SH-SY5Y (cell line): ENCODE measurements around the gene FCHSD2.

Experiments
- GATA2 ChIP-seq: IDR thresholded peaks from 2 replicates; pipeline ENCODE4 v1.6.1; 2011; ENCODE audit warnings: mild to moderate bottlenecking, low read depth, low read length
- GATA3 ChIP-seq: IDR thresholded peaks from 2 replicates; pipeline ENCODE4 v1.6.1; 2011; ENCODE audit warnings: low read depth, mild to moderate bottlenecking, low read length, moderate library complexity

Gene FCHSD2

GRCh38 chr11:73040046-73040445 lies 102.1 kb downstream of the FCHSD2 start:
- TF ChIP-seq GATA3 (no peak), GATA2 (no peak)

DNA sequence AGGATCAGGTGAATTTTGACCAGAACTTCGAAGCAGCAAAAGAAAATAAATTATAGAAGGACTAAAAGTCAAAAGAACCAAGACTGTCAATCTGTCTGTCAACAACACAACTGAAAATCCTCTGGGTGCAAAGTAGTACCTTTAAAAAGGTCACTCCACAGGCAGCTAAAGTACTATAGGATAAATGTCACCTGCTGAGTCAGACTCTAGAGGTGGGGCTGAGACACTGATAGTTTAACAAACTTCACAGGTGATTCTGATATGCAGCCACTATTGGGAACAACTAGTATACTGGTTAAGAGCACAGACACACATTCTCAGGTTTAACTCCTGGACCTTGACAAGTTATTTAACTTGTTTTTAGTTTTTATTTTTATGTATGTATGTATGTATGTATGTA lies 107.3 kb downstream of the FCHSD2 start:
- TF ChIP-seq GATA2 (no peak), GATA3 (no peak)

- TF ChIP-seq GATA2 (no peak), GATA3 (no peak)
Observed at GRCh38 chr11:73034331-73034730, 107.8 kb downstream of the FCHSD2 start.

DNA sequence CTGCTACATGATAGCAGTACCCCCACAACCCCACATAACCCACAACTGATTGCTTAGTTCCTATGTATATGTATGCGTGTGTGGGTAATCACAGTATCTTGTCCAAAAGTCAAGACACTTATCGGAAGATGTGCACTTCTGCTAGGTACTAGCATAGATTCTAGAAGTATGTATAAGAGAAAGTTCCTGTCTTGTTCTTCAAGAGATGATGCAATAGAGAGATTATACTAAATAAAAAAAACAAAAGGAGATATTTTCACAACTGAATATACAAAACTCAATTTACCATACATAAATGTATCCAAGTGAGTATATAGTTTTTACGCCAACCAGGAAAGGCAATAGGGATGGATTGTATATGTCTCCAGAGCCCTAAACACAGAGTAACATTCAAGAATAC lies 112.0 kb downstream of the FCHSD2 start:
- TF ChIP-seq GATA3 = no peak
- TF ChIP-seq GATA2 = no peak

- TF ChIP-seq GATA3 = peak; percentile 86
- peak; percentile 96 for TF ChIP-seq GATA2
Observed at GRCh38 chr11:73029403-73029802, 112.7 kb downstream of the FCHSD2 start.

GRCh38 chr11:73028611-73029010 lies 113.5 kb downstream of the FCHSD2 start:
- TF ChIP-seq GATA2 (no peak), GATA3 (no peak)

DNA sequence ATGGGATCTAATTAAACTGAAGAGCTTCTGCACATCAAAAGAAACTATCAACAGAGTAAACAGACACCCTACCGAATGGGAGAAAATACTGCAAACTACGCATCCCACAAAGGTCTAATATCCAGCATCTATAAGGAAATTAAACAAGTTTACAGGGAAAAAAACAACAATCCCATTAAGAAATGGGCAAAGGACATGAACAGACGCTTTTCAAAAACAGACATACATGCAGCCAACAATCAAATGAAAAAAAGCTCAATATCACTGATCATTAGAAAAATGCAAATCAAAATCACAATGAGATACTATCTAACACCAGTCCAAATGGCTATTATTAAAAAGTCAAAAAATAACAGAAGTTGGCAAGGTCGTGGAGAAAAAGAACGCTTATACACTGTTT lies 117.5 kb downstream of the FCHSD2 start:
- TF ChIP-seq GATA2 = no peak
- TF ChIP-seq GATA3 = no peak

DNA sequence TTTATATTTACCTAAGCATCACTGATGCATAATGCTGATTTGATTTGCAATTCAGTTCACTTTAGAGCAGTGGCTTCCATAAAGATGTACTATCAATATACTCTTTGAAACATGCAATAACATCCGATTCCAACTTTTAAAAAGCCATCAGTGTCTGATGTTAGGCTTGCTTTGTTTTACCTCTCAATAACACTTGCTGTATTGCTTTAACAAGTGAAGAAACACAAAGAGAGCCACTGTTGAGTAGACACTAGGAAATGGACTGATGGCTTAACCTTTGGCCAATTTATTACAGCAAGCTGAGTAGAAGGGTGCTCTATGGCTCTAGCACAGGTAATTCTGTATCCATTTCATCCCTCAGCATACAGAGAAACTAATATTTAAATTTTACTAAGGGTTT lies 122.1 kb downstream of the FCHSD2 start:
- TF ChIP-seq GATA2 = no peak
- TF ChIP-seq GATA3 = no peak

- TF ChIP-seq GATA2 (peak; percentile 50; the same call in 1 of the 2 replicates), GATA3 (peak; percentile 61)
Observed at GRCh38 chr11:73019449-73019848, 122.7 kb downstream of the FCHSD2 start.

DNA sequence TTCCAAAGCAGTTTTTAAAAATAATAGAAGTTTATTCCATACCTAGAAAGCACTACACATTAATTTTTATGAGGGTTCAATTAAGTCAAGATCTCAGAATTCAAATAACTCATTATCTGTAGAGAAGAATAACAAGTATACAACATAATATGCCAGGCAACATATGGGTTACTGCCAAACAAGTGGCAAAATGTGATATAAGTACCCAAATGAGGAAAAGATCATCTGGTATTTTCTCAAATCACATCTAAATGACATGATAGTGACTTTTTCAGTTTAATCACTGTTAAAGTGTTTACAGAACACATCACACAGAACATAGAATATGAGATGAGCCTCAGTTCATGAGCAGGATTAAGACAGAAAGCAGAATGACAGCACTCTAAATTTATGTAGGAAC lies 123.3 kb downstream of the FCHSD2 start:
- TF ChIP-seq GATA3 = no peak
- no peak for TF ChIP-seq GATA2

DNA sequence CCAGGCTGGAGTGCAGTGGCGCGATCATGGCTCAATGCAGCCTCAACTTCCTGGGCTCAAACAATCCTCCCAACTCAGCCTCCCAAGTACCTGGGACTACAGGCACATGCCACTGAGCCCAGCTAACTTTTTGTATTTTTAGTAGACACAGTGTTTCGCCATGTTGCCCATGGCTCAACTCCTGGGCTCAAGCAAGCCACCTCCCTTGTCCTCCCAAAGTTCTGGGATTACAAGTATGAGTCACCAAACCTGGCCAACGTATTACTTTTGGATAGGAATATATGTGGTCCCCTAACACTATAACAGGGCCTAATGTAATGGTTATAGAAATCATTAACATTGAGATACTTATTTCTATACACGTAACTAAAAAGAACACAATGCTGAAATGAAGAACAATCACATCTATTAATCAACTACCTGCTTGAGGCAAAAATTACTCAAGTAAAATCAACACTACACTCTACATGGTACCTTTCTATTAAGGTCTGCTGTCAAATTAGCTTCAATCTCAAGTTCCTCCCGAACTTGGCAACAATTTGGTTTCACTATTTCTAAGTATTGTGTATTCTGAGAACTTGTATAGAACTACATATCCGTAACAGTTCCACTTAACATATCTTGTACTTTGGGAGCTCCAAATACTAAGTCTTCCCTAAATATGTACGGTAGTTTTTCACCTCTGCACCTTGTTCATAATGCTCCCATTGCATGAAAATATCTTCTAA lies 124.9 kb downstream of the FCHSD2 start:
- no peak for TF ChIP-seq GATA2
- no peak for TF ChIP-seq GATA3

GRCh38 chr11:73013021-73013420 lies 129.1 kb downstream of the FCHSD2 start:
- no peak for TF ChIP-seq GATA2
- TF ChIP-seq GATA3 = no peak

- no peak for TF ChIP-seq GATA2
Observed at GRCh38 chr11:73012121-73012863, 129.8 kb downstream of the FCHSD2 start.

GRCh38 chr11:73011126-73011817 lies 130.8 kb downstream of the FCHSD2 start:
- no peak for TF ChIP-seq GATA2
- no peak for TF ChIP-seq GATA3

DNA sequence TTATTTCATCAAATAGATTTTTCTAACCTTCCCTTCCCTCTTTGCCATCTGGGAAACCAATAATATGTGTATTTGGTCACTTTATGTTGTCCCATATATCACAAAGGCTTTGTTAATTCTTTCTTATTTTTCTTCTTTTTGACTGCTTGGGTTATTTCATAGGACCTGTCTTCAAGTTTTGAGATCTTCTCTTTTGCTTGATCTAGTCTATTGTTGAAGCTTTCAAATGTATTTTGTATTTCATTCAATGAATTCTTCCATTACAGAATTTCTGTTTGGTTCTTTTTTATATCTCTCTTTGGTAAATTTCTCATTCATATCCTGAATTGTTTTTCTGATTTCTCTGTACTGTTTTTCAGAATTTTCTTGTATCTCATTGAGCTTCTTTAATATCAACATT lies 132.1 kb downstream of the FCHSD2 start:
- TF ChIP-seq GATA3 = no peak
- TF ChIP-seq GATA2 = no peak

DNA sequence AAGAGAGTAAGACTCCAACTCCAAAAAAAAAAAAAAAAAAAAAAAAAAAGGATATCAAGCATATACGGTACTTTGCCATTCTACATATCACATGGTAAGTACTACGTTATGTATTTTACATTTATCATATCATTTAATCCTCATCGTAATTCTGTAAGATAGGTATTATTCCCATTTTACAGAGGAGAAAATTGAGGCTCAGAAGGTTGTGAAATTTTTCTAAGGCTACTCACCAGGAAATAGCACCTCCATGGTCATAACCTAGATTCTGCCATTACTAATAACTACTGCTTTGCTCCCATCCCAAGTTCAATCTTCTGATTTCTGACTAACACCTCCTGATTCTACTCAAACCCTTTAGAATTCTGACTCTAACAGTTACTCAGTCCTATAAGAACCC lies 138.0 kb downstream of the FCHSD2 start:
- TF ChIP-seq GATA2 (no peak), GATA3 (no peak)
